NCI-H1048 (cell line): ENCODE results near the gene MISP.
"Not testable (repeated sequence)": the region's sequence is repeated elsewhere in the genome, so short reads cannot be mapped to it uniquely, and the experiment has no call there.

Source experiments
- DNase-seq: peaks from one replicate; lab custom pipeline; 2025; lab: John Stamatoyannopoulos, UW

Gene MISP

DNA sequence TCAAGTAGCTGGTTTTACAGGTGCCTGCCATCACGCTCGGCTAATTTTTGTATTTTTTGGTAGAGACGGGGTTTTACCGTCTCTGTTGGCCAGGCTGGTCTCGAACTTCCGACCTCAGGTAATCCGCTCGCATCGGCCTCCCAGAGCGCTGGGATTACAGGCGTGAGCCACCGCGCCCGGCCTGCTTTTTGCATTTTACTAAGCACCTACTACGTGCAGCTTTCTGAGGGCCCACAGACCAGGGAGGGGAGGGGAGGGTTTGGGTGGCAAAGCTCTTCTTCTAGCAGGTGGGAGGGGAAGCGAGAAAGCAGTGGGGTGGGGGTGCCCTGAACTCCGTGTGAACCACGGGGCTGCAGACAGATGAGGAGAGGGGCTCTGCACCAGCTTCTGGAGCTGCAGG is 27.2 kb upstream of the MISP start:
- DNase-seq, result no peak

- no peak for DNase-seq
Observed at GRCh38 chr19:725461-726089, 25.3 kb upstream of the MISP start.

- no peak for DNase-seq
Observed at GRCh38 chr19:726993-727956, 23.6 kb upstream of the MISP start.

DNA sequence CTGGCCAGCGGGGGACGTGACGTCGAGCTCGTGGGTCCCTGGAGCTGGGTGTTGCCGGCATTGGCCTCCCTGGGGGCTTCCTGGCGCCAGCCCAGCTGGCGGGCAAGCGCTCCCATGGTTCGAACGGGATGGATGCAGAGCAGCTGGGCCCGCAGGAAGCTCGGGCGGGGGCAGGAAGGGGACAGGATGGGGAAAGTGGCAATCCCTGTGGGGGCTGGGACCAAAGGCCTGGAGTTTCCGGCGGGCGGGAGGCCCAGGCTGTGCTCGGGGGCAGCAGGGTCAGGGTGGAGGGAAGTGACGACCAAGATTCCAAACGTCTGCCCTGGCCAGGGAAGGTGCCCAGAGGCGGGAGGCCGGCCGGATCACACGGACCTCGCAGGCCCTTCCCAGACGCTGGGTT is 22.9 kb upstream of the MISP start:
- no peak for DNase-seq

DNA sequence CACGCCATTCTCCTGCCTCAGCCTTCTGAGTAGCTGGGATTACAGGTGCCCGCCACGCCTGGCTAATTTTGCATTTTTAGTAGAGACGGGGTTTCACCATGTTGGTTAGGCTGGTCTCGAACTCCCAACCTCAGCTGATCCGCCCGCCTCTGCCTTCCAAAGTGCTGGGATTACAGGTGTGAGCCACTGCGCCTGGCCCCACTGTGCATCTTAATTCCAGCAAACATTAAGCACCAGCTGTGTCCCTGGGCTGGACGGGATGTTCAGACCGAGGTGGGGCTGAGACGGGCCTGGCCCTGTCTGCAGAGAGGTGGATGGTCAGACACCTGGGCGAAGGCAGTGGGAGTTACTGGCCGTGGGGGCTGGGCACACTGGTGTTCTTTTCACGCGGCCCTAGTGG is 21.3 kb upstream of the MISP start:
- DNase-seq, result not testable (repeated sequence)

DNA sequence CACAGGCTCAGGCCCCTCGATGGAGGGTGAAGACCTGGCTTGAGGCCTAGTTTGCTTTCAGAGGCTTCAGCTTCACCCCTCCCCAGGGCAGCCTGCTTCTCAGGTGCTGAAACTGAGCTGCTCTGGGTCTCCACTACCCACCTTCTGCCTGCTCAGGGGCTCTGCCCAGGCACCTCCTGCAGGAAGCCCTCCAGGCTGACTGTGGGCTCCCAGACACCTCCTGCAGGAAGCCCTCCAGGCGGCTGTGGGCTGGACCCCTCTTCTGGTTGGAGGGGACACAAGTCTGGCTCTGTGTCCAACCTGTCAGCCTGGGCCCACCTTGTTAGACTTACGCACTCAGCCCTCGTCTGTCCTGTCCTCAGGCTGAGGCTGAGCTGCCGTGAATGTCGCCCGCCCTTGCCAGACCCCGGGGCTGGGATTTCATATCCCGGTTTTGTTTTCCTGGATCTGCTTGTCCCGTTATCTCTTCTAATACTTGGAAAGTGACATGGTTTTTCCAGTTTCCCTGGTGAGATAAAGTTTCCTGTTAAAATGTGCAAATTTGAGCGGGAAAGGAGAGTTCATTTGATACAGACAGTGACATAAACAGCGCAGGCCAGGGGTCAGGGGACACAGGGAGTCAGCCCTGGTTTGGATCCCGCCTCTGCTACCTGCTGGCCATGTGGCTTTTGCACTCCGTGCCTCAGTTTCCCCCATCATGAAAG is 20.8 kb upstream of the MISP start:
- DNase-seq, result no peak

GRCh38 chr19:731000-731399 is 19.9 kb upstream of the MISP start:
- no peak for DNase-seq

GRCh38 chr19:732148-733069 is 18.5 kb upstream of the MISP start:
- DNase-seq, result no peak

DNA sequence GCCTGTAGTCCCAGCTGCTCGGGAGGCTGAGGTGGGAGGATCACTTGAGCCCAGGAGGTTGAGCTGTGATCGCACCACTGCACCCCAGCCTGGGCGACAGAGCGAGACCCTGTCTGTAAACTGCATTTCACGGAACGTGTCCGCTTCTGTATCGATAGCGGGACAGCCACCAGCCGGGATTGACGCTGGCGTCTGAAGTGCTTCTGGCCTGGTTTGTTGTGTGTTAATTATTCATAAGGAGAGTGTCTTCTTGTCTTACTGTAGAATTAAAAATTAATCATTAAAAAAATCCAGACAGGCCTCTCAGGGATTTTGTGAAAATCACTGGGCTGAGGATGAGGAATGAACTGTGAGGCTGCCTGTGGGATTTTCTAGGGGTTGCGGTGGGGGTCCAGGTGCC is 16.2 kb upstream of the MISP start:
- no peak for DNase-seq

- no peak for DNase-seq
Observed at GRCh38 chr19:736125-736524, 14.8 kb upstream of the MISP start.

- DNase-seq, result no peak
Observed at GRCh38 chr19:737591-738093, 13.3 kb upstream of the MISP start.

DNA sequence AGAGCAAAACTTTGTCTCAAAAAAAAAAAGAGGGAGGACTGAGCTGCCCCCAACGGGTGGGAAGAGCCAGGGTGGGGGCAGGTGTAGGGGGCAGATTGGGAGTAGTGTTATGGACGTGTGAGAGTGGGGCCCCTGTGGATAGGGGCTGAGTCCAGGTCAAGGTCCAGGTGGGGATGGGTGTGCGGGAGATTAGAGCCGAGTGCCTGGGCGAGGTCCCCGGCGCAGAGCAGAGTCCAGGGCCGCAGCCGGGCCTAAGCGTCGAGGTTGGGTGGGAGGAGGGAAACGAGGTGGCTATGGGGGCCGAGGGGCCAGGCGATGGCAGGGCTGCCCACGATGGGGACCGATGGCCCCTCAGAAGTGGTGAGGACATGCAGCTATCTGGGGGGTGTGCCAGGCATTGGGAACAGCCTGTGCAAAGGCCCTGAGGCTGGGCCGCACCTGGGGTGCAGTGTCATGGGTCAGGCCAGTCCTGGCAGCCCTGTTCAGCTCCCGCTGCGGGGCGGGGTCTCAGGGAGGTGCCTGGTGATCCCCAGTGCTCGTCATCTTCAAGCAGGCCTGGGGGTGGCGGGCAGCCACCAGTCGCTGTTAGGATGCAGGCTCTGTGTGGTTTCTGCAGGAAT is 12.3 kb upstream of the MISP start:
- no peak for DNase-seq

DNA sequence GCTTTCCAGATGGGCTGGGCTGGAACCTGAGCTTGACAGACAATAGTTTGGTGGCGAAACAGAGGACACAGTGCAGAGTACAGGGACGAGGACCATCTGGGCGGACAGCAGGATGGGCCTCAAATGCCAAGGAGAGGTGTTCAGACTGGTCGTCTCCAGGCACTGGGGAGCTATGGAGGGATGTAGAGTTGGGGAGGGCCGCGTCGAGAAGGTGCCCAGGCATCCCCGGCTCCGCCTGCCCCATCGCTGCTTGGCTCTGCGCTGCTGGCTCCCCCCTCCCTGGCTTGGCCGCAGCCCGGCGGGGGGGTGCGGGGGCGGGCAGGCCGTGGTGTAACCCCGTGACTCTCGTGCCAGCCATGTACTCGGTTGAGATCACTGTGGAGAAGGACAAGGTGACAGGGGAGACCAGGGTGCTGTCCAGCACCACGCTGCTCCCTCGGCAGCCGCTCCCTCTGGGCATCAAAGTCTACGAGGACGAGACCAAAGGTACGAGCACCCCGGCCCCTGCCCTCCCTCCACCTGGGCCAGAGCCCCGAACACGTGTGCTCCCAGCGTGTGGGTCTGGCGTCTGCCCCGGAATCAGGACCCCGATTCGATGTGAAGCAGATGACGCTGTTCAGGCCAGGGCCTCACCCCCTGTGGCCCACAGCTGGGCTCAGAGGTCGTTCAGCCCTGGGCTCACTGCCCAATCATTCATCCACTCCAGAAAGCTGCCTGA is 10.8 kb upstream of the MISP start:
- no peak for DNase-seq

- DNase-seq, result not testable (repeated sequence)
Observed at GRCh38 chr19:740816-741505, 10.0 kb upstream of the MISP start.

DNA sequence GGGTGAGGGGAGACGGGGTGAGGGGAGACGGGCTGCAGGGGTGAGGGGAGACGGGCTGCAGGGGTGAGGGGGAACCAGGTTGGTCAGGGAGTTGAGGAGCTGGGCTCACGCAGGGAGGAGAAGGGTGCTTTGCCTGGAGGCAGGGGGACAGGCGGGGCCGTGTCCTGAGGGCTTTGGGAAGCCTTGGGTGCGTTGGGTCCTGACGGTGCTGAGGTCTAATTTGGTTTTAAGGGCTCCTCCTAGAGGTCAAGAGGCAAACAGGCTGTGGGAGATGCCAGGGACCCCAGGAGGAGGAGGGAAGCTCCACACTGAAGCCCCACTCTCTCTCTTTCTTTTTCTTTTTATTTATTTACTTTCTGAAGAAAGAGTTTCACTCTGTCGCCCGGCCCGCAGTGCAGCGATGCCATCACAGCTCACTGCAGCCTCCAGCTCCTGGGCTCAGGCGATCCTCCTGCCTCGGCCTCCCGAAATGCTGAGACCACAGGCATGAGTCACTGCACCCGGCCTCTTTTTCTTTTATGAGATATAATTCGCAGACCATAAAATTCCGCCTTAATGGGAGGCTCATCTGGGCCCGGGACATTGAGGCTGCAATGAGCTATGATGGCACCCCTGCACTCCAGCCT is 9.3 kb upstream of the MISP start:
- no peak for DNase-seq

DNA sequence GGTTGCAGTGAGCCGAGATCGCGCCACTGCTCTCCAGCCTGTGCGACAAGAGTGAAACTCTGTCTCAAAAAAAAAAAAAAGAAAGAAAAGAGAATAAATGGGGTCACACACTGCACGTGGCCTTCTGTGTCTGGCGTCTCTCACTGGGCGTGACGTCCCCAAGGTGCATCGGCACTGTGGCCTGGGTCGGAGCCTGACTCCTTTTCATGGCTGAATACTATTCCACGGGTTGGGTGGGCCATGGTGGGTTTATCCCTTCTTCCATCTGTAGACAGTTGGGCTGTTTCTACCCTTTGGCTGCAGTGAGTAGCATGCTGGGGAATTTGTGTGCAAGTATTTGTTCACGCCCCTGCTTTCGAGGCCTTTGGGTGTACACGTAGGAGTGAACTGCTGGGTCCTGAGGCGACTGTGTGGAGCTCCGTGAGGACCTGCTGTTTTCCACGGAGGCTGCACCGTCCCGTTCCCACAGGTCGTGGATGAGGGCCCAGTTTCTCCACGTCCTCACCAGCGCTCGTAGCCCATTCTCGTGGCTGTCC is 8.3 kb upstream of the MISP start:
- no peak for DNase-seq

- no peak for DNase-seq
Observed at GRCh38 chr19:743168-743687, 7.7 kb upstream of the MISP start.

DNA sequence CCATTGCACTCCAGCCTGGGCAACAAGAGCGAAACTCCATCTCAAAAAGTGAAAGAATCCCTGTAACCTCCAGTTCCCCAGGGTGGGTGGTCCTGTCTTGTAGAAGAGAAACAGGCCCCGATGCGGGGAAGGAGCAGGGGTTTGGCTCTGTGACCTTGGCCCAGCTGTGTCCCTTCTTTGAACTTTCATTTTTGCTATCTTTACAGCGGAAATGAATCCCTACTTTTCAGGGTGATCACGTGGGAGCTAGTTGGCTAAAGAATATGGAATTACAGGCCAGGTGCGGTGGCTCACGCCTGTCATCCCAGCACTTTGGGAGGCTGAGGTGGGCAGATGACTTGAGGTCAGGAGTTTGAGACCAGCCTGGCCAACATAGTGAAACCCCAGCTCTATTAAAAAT is 5.8 kb upstream of the MISP start:
- DNase-seq, result not testable (repeated sequence)
